Skeletal muscle cell (primary cell): ENCODE data around the gene GMPR2.

Experiments
- DNase-seq: peaks from one replicate; pipeline ENCODE4 v3.0.0-alpha.2; 2010; ENCODE audit warnings: low read depth
- H3K4me3 ChIP-seq: 2 replicates; pipeline ENCODE4 v1.5.1; 2011; ENCODE audit warnings: low read depth, mild to moderate bottlenecking, control low read depth, low read length, moderate library complexity

The GMPR2 gene

GRCh38 chr14:24279301-24280186 is 46.8 kb downstream of the GMPR2 start:
- no peak overlapping the region for H3K4me3 ChIP-seq
- DNase-seq: no peak

- DNase-seq: no peak
- H3K4me3 ChIP-seq: no peak overlapping the region
Measured at GRCh38 chr14:24280797-24281460, 48.2 kb downstream of the GMPR2 start.

- no peak overlapping the region for H3K4me3 ChIP-seq
- no peak for DNase-seq
Measured at GRCh38 chr14:24281636-24282035, 48.9 kb downstream of the GMPR2 start.

GRCh38 chr14:24282736-24283135 is 50.0 kb downstream of the GMPR2 start:
- DNase-seq: no peak
- no peak overlapping the region for H3K4me3 ChIP-seq

- H3K4me3 ChIP-seq: no peak overlapping the region
Measured at GRCh38 chr14:24283796-24284460, 51.2 kb downstream of the GMPR2 start.

GRCh38 chr14:24284501-24285035 is 51.8 kb downstream of the GMPR2 start:
- no peak for DNase-seq
- H3K4me3 ChIP-seq: no peak overlapping the region

More at GRCh38 chr14:24283796-24284460, 51.2 kb downstream of the GMPR2 start:
- DNase-seq: no peak

- no peak for DNase-seq
- H3K4me3 ChIP-seq: no peak overlapping the region
Measured at GRCh38 chr14:24285351-24285750, 52.6 kb downstream of the GMPR2 start.

GRCh38 chr14:24286996-24287395 is 54.3 kb downstream of the GMPR2 start:
- DNase-seq: no peak
- H3K4me3 ChIP-seq: no peak overlapping the region
